RWPE2 (cell line): ENCODE results near the gene FEV.

Experiments
- ATAC-seq: fragments of 200-7000 bp; cut with Tn5 transposase; 3 replicates; pipeline ENCODE4 v1.9.1; 2021; ENCODE audit warnings: low read depth
- DNase-seq: peaks from one replicate; pipeline ENCODE4 v3.0.0-alpha.2; 2020; ENCODE audit warnings: low spot score
- H3K27ac ChIP-seq: fragments of 450-650 bp; 2 replicates; pipeline ENCODE4 v1.5.1; 2017; ENCODE audit warnings: mild to moderate bottlenecking; ENCODE audit not compliant: poor library complexity, severe bottlenecking
- H3K27me3 ChIP-seq: fragments of 250-450 bp; sonication (Bioruptor Pico); 2 replicates; pipeline ENCODE4 v1.5.1; 2021; ENCODE audit warnings: mild to moderate bottlenecking, moderate library complexity; ENCODE audit not compliant: insufficient read depth, poor library complexity, severe bottlenecking
- H3K36me3 ChIP-seq: fragments of 250-450 bp; sonication (Bioruptor Pico); 2 replicates; pipeline ENCODE4 v1.5.1; 2020; ENCODE audit warnings: low read depth, mild to moderate bottlenecking, moderate library complexity
- H3K4me1 ChIP-seq: fragments of 250-450 bp; sonication (Bioruptor Pico); 2 replicates; pipeline ENCODE4 v1.5.1; 2021; ENCODE audit warnings: mild to moderate bottlenecking, moderate library complexity; ENCODE audit not compliant: insufficient read depth, poor library complexity, severe bottlenecking
- H3K4me3 ChIP-seq: fragments of 250-450 bp; sonication (Bioruptor Pico); 2 replicates; pipeline ENCODE4 v1.5.1; 2021; ENCODE audit warnings: mild to moderate bottlenecking, moderate library complexity; ENCODE audit not compliant: severe bottlenecking
- H3K9me3 ChIP-seq: fragments of 250-450 bp; sonication (Bioruptor Pico); 2 replicates; pipeline ENCODE4 v1.5.1; 2021; ENCODE audit warnings: mild to moderate bottlenecking, moderate library complexity; ENCODE audit not compliant: severe bottlenecking
- CTCF ChIP-seq: fragments of 450-650 bp; IDR thresholded peaks from one replicate; pipeline ENCODE4 v1.5.1; 2017; ENCODE audit warnings: mild to moderate bottlenecking, moderate library complexity; ENCODE audit not compliant: poor library complexity, severe bottlenecking

Gene FEV

GRCh38 chr2:218995972-218996711 is 11.2 kb upstream of the FEV start:
- peak; percentile 87 for DNase-seq
- Histone ChIP-seq H3K4me1 (no peaks in the 10 kb centered on the region), H3K27ac (no peak overlapping the region), H3K27me3 (peaks cover 51% of the 10 kb centered on the region), H3K9me3 (no peaks in the 10 kb centered on the region), H3K36me3 (no peaks in the 10 kb centered on the region), H3K4me3 (peak overlapping the region; percentile 18)
- peak; percentile 67 for ATAC-seq
- peak; percentile 83 for TF ChIP-seq CTCF

GRCh38 chr2:218995561-218995960 is 10.6 kb upstream of the FEV start:
- H3K27me3 ChIP-seq: peaks cover 52% of the 10 kb centered on the region
- H3K9me3 ChIP-seq: no peaks in the 10 kb centered on the region
- H3K36me3 ChIP-seq: no peaks in the 10 kb centered on the region
- no peak for TF ChIP-seq CTCF
- no peaks in the 10 kb centered on the region for H3K4me1 ChIP-seq
- no peak overlapping the region for H3K27ac ChIP-seq
- ATAC-seq: no peak
- H3K4me3 ChIP-seq: no peak overlapping the region
- no peak for DNase-seq

- H3K27ac ChIP-seq: no peak within 1 kb of the TSS
- H3K9me3 ChIP-seq: no peaks in the 10 kb centered on the region
- no peaks in the 10 kb centered on the region for H3K4me1 ChIP-seq
- peaks cover 69% of the 10 kb centered on the region for H3K27me3 ChIP-seq
- H3K4me3 ChIP-seq: peak within 1 kb of the TSS; percentile 21
- DNase-seq (no peak), ATAC-seq (peak; percentile 35)
- TF ChIP-seq CTCF: no peak
- no peaks in the 10 kb centered on the region for H3K36me3 ChIP-seq
These were observed 8.6 kb upstream of the FEV start, which contains the start of gene CRYBA2 for GRCh38 chr2:218993345-218994315. Gene CRYBA2, minus strand, starts transcription at chr2:218993422. Its CDS starts 246 bp downstream, at chr2:218993176.

GRCh38 chr2:218992703-218993344 is 7.8 kb upstream of the FEV start:
- peak; percentile 13 for ATAC-seq
- H3K4me3 ChIP-seq: peak overlapping the region; percentile 21
- H3K27ac ChIP-seq: no peak overlapping the region
- H3K9me3 ChIP-seq: no peaks in the 10 kb centered on the region
- no peaks in the 10 kb centered on the region for H3K4me1 ChIP-seq
- TF ChIP-seq CTCF: no peak
- no peak for DNase-seq
- H3K27me3 ChIP-seq: peaks cover 77% of the 10 kb centered on the region
- H3K36me3 ChIP-seq: no peaks in the 10 kb centered on the region
